IPS-15b (cell line): ENCODE measurements around the gene EPHX1.

Experiments
- H3K27me3 ChIP-seq: one replicate; pipeline ENCODE4 v1.6.1; 2013; ENCODE audit warnings: low read length; ENCODE audit not compliant: control insufficient read depth, insufficient read depth
- H3K36me3 ChIP-seq: one replicate; pipeline ENCODE4 v1.6.1; 2013; ENCODE audit warnings: low read length; ENCODE audit not compliant: control insufficient read depth, insufficient read depth
- H3K4me1 ChIP-seq: one replicate; pipeline ENCODE4 v1.6.1; 2013; ENCODE audit warnings: mild to moderate bottlenecking, low read length; ENCODE audit not compliant: control insufficient read depth, insufficient read depth
- H3K4me3 ChIP-seq: one replicate; pipeline ENCODE4 v1.5.1; 2013; ENCODE audit warnings: low read depth, low read length
- H3K9ac ChIP-seq: one replicate; pipeline ENCODE4 v1.6.1; 2013; ENCODE audit warnings: low read depth, mild to moderate bottlenecking, low read length
- H3K9me3 ChIP-seq: one replicate; pipeline ENCODE4 v1.6.1; 2013; ENCODE audit warnings: mild to moderate bottlenecking, low read length; ENCODE audit not compliant: control insufficient read depth, insufficient read depth

The EPHX1 gene

GRCh38 chr1:225848030-225848955 lies 38.4 kb downstream of the EPHX1 start:
- H3K4me1 ChIP-seq: no peaks in the 10 kb centered on the region
- no peak overlapping the region for H3K4me3 ChIP-seq
- H3K9me3 ChIP-seq: no peaks in the 10 kb centered on the region
- H3K27me3 ChIP-seq: no peaks in the 10 kb centered on the region
- no peak overlapping the region for H3K9ac ChIP-seq
- H3K36me3 ChIP-seq: peaks cover 49% of the 10 kb centered on the region

- H3K36me3 ChIP-seq: peaks cover 47% of the 10 kb centered on the region
- H3K4me1 ChIP-seq: no peaks in the 10 kb centered on the region
- no peak overlapping the region for H3K9ac ChIP-seq
- H3K27me3 ChIP-seq: no peaks in the 10 kb centered on the region
- H3K9me3 ChIP-seq: no peaks in the 10 kb centered on the region
- H3K4me3 ChIP-seq: no peak overlapping the region
Measured at GRCh38 chr1:225849925-225850324, 40.0 kb downstream of the EPHX1 start.

- H3K9ac ChIP-seq: no peak overlapping the region
- H3K9me3 ChIP-seq: no peaks in the 10 kb centered on the region
- H3K27me3 ChIP-seq: no peaks in the 10 kb centered on the region
- no peaks in the 10 kb centered on the region for H3K4me1 ChIP-seq
- H3K36me3 ChIP-seq: peaks cover 45% of the 10 kb centered on the region
- H3K4me3 ChIP-seq: no peak overlapping the region
Measured at GRCh38 chr1:225850370-225850769, 40.4 kb downstream of the EPHX1 start.

- no peak overlapping the region for H3K4me3 ChIP-seq
- no peaks in the 10 kb centered on the region for H3K4me1 ChIP-seq
- H3K9ac ChIP-seq: no peak overlapping the region
- no peaks in the 10 kb centered on the region for H3K9me3 ChIP-seq
- H3K27me3 ChIP-seq: no peaks in the 10 kb centered on the region
- H3K36me3 ChIP-seq: peaks cover 32% of the 10 kb centered on the region
Measured at GRCh38 chr1:225851805-225852204, 41.9 kb downstream of the EPHX1 start.

GRCh38 chr1:225852413-225853124 lies 42.6 kb downstream of the EPHX1 start:
- no peaks in the 10 kb centered on the region for H3K4me1 ChIP-seq

GRCh38 chr1:225853441-225853840 lies 43.5 kb downstream of the EPHX1 start:
- peaks cover 21% of the 10 kb centered on the region for H3K36me3 ChIP-seq
- H3K27me3 ChIP-seq: no peaks in the 10 kb centered on the region
- H3K4me3 ChIP-seq: no peak overlapping the region
- no peak overlapping the region for H3K9ac ChIP-seq
- no peaks in the 10 kb centered on the region for H3K4me1 ChIP-seq
- no peaks in the 10 kb centered on the region for H3K9me3 ChIP-seq

More at GRCh38 chr1:225852413-225853124, 42.6 kb downstream of the EPHX1 start:
- Histone ChIP-seq H3K9me3 (no peaks in the 10 kb centered on the region), H3K9ac (no peak overlapping the region), H3K4me3 (no peak overlapping the region), H3K27me3 (no peaks in the 10 kb centered on the region), H3K36me3 (peaks cover 24% of the 10 kb centered on the region)

- Histone ChIP-seq H3K4me1 (no peaks in the 10 kb centered on the region), H3K4me3 (no peak overlapping the region), H3K9ac (no peak overlapping the region), H3K9me3 (no peaks in the 10 kb centered on the region), H3K36me3 (peaks cover 16% of the 10 kb centered on the region), H3K27me3 (no peaks in the 10 kb centered on the region)
Measured at GRCh38 chr1:225855503-225856300, 45.8 kb downstream of the EPHX1 start.

- no peaks in the 10 kb centered on the region for H3K9me3 ChIP-seq
- no peaks in the 10 kb centered on the region for H3K4me1 ChIP-seq
- peaks cover 17% of the 10 kb centered on the region for H3K36me3 ChIP-seq
- no peaks in the 10 kb centered on the region for H3K27me3 ChIP-seq
- H3K4me3 ChIP-seq: no peak overlapping the region
- no peak overlapping the region for H3K9ac ChIP-seq
Measured at GRCh38 chr1:225857256-225857655, 47.3 kb downstream of the EPHX1 start.

- H3K27me3 ChIP-seq: no peaks in the 10 kb centered on the region
- H3K36me3 ChIP-seq: peaks cover 15% of the 10 kb centered on the region
- H3K9ac ChIP-seq: no peak overlapping the region
- H3K4me1 ChIP-seq: no peaks in the 10 kb centered on the region
- no peaks in the 10 kb centered on the region for H3K9me3 ChIP-seq
- no peak overlapping the region for H3K4me3 ChIP-seq
Measured at GRCh38 chr1:225859151-225859550, 49.2 kb downstream of the EPHX1 start.

- no peaks in the 10 kb centered on the region for H3K27me3 ChIP-seq
- H3K4me3 ChIP-seq: no peak overlapping the region
- no peaks in the 10 kb centered on the region for H3K4me1 ChIP-seq
- no peaks in the 10 kb centered on the region for H3K9me3 ChIP-seq
- H3K36me3 ChIP-seq: peaks cover 18% of the 10 kb centered on the region
- no peak overlapping the region for H3K9ac ChIP-seq
Measured at GRCh38 chr1:225860107-225860506, 50.2 kb downstream of the EPHX1 start.

GRCh38 chr1:225860876-225861441 lies 51.0 kb downstream of the EPHX1 start:
- no peaks in the 10 kb centered on the region for H3K27me3 ChIP-seq
- H3K9ac ChIP-seq: no peak overlapping the region
- H3K36me3 ChIP-seq: peaks cover 26% of the 10 kb centered on the region
- H3K4me1 ChIP-seq: no peaks in the 10 kb centered on the region
- no peak overlapping the region for H3K4me3 ChIP-seq
- H3K9me3 ChIP-seq: no peaks in the 10 kb centered on the region
